Activated naive CD4-positive, alpha-beta T cell treated with anti-CD3 and anti-CD28 coated beads, Interleukin-2, amount 50 U/mL, for 72 hours (primary cell): ENCODE measurements around the gene DCLK2. TPM values are rescaled to one million over a fixed set of nuclear protein-coding genes. Genes with fewer than 3 reads are reported as not detected.

Source experiments
- ATAC-seq, 2 donors: fragments of 150-1000 bp; cut with Tn5 transposase; 2 replicates each; pipeline ENCODE4 v1.10.0; 2021; ENCODE audit warnings: mild to moderate bottlenecking in 2 of 2, moderate library complexity in 2 of 2
- DNase-seq, 2 donors: peaks; one replicate each; pipeline ENCODE4 v3.0.0; 2021 to 2022; ENCODE audit warnings: low spot score in 2 of 2
- H3K27ac Mint-ChIP-seq, 2 donors: one replicate each; pipeline ENCODE4 v1.8.0; 2022; ENCODE audit warnings: mild to moderate bottlenecking in 2 of 2, mixed read lengths in 2 of 2
- H3K36me3 Mint-ChIP-seq, 2 donors: one replicate each; pipeline ENCODE4 v1.8.0; 2022; ENCODE audit warnings: mixed read lengths in 2 of 2
- H3K9me3 Mint-ChIP-seq, 2 donors: one replicate each; pipeline ENCODE4 v1.8.0; 2022; ENCODE audit warnings: mixed read lengths in 2 of 2
- total RNA-seq, 2 donors: library from RNA; stranded (reverse); gene quantifications; one replicate each; pipeline ENCODE4 v1.2.3, GENCODE V29; 2022

Gene DCLK2
- total RNA-seq, 2 donors from 2014 or later: not detected

DNA sequence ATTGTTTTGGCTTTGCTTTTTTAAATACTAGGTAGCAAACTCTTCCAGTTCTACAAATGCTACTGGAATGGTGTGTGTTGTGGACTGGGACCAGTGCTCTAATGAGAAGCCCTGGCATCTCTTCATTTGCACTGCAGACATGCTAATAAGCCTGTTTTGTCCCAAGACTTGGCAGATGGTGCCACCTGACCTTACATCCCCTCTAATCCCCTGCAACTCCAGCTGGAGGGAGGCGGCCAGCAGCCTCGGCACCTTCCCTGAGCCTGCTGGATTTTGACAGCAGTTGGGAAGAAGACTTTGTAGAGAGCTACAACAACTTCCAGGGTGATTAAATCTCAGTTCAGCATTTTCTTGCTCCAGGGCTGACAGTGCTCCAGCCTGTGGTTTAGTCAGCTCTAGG is 200.0 kb downstream of the DCLK2 start:
- peaks cover 9 to 16% of the 10 kb centered on the region in 2 donors for H3K9me3 Mint-ChIP-seq
- ATAC-seq: no peak
- H3K27ac Mint-ChIP-seq: no peak overlapping the region
- DNase-seq: no peak
- peaks cover 74 to 81% of the 10 kb centered on the region in 2 donors for H3K36me3 Mint-ChIP-seq

GRCh38 chr4:150280081-150280895 is 202.0 kb downstream of the DCLK2 start:
- peak in 1 of 2 donors; percentile 28 for ATAC-seq
- H3K36me3 Mint-ChIP-seq: peaks cover 64 to 74% of the 10 kb centered on the region in 2 donors
- peaks cover 4 to 10% of the 10 kb centered on the region in 2 donors for H3K9me3 Mint-ChIP-seq

GRCh38 chr4:150280975-150281374 is 202.7 kb downstream of the DCLK2 start:
- DNase-seq (no peak), ATAC-seq (no peak)
- Mint-ChIP-seq H3K36me3 (peaks cover 61 to 72% of the 10 kb centered on the region in 2 donors), H3K27ac (peak overlapping the region in 1 of 2 donors; percentile 53), H3K9me3 (peaks cover 4 to 10% of the 10 kb centered on the region in 2 donors)

More at GRCh38 chr4:150280081-150280895, 202.0 kb downstream of the DCLK2 start:
- DNase-seq: no peak
- peak overlapping the region; percentile 14 to 53 for H3K27ac Mint-ChIP-seq

DNA sequence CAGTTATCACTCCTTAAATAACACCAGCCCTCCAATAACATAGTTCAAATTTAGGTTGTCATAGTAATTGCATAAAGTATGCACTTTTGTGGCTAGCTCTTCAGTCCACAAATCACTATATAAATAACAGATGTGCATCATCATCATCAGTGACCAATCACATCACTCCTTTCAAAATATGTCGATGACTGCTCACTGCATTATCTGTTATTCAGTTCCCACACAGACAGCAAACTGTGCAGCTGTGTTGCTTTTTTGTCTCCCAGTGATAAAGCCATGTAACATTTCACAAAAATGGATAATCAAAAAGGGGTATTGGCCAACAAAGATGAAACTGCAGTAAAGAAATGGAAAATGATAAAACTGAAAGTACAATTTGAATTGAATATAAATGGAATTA is 205.4 kb downstream of the DCLK2 start:
- peaks cover 0 to 5% of the 10 kb centered on the region in 2 donors for H3K9me3 Mint-ChIP-seq
- peak overlapping the region in 1 of 2 donors; percentile 39 for H3K27ac Mint-ChIP-seq
- DNase-seq (no peak), ATAC-seq (peak in 1 of 2 donors; percentile 50)
- H3K36me3 Mint-ChIP-seq: peaks cover 48 to 51% of the 10 kb centered on the region in 2 donors

DNA sequence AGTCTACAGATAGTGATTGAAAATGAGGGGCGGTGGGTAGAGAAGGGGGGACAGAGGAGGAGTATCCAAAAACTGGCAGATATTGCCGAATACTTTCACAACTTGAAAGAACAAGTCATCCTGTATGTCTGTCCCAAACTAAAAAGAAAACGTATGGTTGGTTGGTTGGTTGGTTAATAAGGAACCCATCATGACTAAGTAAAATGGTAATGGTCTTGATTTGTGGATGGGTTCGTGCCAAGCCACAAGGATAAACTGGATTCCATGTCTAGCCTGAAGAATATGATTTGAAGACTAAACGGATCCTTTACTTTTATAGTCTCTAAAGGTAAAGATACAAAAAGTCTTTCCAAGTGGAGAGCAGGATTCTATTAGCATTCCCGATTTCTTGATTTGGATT is 208.4 kb downstream of the DCLK2 start:
- Mint-ChIP-seq H3K27ac (no peak overlapping the region), H3K36me3 (peaks cover 20 to 25% of the 10 kb centered on the region in 2 donors), H3K9me3 (no peaks in the 10 kb centered on the region)
- DNase-seq (no peak), ATAC-seq (no peak)

DNA sequence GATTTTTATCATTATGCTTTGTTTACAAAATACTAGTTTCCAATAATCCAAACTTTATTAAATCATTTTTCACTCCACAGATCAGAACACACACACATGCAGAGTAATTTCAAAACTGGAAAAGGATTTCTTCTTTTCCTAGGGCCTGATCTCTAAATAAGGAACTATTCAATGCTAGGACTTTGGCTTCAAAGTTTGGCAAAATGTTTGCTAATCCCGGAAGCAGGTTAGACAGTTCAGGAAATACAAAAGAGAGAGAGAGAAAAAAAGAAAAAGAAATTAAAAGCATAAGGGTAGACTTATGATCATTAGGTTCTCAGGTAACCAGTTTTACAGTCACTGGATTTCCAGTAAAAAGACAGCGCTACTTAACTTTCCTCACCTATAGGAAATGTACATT is 211.0 kb downstream of the DCLK2 start:
- Mint-ChIP-seq H3K27ac (no peak overlapping the region), H3K36me3 (peaks cover 5% of the 10 kb centered on the region in 2 donors), H3K9me3 (no peaks in the 10 kb centered on the region)
- ATAC-seq (no peak), DNase-seq (no peak)

GRCh38 chr4:150289881-150290280 is 211.6 kb downstream of the DCLK2 start:
- ATAC-seq: no peak
- no peaks in the 10 kb centered on the region for H3K9me3 Mint-ChIP-seq
- DNase-seq: no peak
- no peak overlapping the region for H3K27ac Mint-ChIP-seq
- peaks cover 5% of the 10 kb centered on the region in 2 donors for H3K36me3 Mint-ChIP-seq

- Mint-ChIP-seq H3K27ac (no peak overlapping the region), H3K36me3 (peaks cover 0 to 6% of the 10 kb centered on the region in 2 donors), H3K9me3 (no peaks in the 10 kb centered on the region)
- ATAC-seq (no peak), DNase-seq (peak in 1 of 2 donors; percentile 20)
These were observed 219.7 kb downstream of the DCLK2 start for GRCh38 chr4:150297861-150298474.

GRCh38 chr4:150299816-150300215 is 221.6 kb downstream of the DCLK2 start:
- DNase-seq (no peak), ATAC-seq (no peak)
- no peaks in the 10 kb centered on the region for H3K9me3 Mint-ChIP-seq
- H3K36me3 Mint-ChIP-seq: peaks cover 0 to 9% of the 10 kb centered on the region in 2 donors
- H3K27ac Mint-ChIP-seq: no peak overlapping the region

DNA sequence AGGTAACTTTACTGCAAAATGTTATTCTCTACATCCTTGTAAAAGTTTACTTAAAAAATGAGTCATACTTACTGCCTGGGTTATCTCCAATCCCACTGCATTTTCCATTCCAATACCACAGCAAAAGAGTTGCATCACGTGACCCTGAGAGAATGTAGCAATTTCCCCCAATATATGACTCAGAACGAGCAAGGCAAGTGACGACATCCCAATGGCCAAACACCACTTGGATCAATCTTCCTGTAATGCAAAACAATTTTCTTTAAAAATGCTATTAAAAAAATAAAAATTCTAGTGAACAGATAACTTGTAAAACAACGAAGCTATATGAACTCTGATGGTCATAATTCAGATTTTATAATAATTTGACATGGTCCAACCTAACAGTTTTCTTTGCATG is 224.3 kb downstream of the DCLK2 start:
- H3K9me3 Mint-ChIP-seq: no peaks in the 10 kb centered on the region
- peak in 1 of 2 donors; percentile 35 for DNase-seq
- ATAC-seq: peak; percentile 87 to 93
- H3K36me3 Mint-ChIP-seq: peaks cover 0 to 9% of the 10 kb centered on the region in 2 donors
- H3K27ac Mint-ChIP-seq: peak overlapping the region in 1 of 2 donors; percentile 85

- no peak for ATAC-seq
- Mint-ChIP-seq H3K9me3 (no peaks in the 10 kb centered on the region), H3K36me3 (peaks cover 0 to 9% of the 10 kb centered on the region in 2 donors), H3K27ac (no peak overlapping the region)
- DNase-seq: no peak
These were observed 227.8 kb downstream of the DCLK2 start for GRCh38 chr4:150305995-150306394.

- H3K36me3 Mint-ChIP-seq: peaks cover 0 to 9% of the 10 kb centered on the region in 2 donors
- no peaks in the 10 kb centered on the region for H3K9me3 Mint-ChIP-seq
- no peak for ATAC-seq
- DNase-seq: no peak
- H3K27ac Mint-ChIP-seq: no peak overlapping the region
These were observed 228.5 kb downstream of the DCLK2 start for GRCh38 chr4:150306719-150307118.
